GM12872 (cell line): Measurements from ENCODE around the gene NEUROD4.
A peak's percentile ranks its signal among the peaks of the same experiment; 100 is the strongest.

ENCODE experiments used
- TF ChIP-seq, protein P1 (sequence below): IDR thresholded peaks from 3 replicates; pipeline ENCODE4 v1.5.1; 2011; ENCODE audit warnings: low read depth, mild to moderate bottlenecking, low read length, moderate library complexity; ENCODE audit not compliant: insufficient read depth

Gene NEUROD4

DNA sequence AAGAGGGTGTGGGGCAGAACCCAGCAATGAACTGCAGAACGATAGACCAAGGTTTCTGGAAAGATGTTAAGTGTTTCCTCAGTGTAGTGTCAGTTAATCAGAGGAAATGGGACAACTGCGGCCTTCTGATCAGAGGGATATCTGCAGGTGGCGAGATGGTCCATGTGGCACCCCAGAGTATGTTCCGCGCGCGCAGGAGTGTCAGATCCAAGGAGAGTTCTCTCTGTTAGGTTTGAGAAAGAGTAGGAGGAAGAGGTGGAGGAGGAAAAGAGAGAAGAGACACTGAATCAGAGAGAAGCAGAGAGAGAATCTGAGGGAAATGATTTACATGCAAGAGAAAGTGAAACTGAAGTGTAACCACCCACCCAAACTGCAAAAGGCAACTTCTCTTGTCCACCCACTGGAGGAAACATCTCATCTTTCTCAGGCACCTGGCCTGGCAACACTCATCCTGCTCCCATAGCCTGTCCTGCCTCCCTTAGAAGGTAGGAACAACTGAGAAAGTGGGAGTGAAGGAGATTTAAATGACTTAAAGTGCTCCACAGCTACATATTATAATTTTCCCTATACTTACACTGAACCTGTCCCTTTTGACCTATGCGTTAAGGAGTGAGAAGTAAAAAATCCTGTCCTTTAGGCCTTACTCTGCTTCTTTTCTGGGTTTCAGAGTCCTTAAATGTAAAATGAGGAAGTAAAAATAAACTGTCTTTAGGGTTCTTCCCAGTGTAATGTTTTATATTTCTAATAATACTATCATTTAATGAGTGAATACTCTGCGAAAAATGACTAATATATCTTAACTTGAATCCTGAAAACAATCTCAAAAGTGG is 28.4 kb upstream of the NEUROD4 start:
- TF ChIP-seq, protein P1, sequence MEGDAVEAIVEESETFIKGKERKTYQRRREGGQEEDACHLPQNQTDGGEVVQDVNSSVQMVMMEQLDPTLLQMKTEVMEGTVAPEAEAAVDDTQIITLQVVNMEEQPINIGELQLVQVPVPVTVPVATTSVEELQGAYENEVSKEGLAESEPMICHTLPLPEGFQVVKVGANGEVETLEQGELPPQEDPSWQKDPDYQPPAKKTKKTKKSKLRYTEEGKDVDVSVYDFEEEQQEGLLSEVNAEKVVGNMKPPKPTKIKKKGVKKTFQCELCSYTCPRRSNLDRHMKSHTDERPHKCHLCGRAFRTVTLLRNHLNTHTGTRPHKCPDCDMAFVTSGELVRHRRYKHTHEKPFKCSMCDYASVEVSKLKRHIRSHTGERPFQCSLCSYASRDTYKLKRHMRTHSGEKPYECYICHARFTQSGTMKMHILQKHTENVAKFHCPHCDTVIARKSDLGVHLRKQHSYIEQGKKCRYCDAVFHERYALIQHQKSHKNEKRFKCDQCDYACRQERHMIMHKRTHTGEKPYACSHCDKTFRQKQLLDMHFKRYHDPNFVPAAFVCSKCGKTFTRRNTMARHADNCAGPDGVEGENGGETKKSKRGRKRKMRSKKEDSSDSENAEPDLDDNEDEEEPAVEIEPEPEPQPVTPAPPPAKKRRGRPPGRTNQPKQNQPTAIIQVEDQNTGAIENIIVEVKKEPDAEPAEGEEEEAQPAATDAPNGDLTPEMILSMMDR = no peak

DNA sequence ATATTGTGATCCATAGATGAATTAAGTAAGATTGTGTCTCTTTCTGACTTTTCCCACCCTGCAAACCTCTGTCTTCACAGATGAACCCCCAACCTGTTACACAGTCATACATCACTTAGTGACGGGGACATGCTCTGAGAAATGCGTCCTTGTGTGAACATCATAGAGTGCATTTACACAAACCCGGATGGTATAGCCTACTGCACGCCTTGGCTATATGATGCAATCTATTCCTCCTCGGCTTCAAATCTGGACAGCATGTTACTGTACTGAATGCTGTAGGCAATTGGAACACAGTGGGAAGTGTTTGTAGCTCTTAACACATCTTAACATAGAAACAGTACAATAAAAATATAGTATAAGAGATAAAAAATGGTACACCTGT is 27.8 kb upstream of the NEUROD4 start:
- TF ChIP-seq, protein P1 = no peak

DNA sequence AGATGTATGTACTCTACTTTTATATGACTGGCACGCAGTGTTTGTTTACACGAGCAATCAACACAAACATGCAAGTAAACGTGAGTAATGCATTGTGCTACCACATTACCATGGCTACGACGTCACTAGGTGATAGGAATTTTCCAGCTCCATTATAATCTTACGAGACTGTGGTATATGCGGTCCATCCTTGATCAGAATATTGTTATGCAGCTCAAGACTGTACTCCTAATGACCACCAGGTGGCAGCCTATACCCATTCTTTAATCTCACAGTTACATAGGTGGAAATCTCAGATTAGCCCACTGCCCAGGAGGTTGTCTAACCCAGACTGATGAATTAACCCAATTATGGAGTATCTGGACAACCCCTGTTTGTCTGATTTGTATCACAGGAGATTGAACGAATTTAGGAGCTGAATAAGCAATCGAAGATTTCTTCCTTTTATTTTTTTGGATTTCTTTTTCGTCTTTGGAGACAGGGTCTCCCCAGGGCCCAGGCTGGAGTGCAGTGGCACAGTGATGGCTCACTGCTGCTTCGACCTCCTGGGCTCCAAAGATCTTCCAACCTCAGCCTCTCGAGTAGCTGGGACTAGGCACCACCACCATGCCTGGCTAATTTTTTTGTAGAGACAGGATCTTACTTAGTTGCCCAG is 26.5 kb upstream of the NEUROD4 start:
- TF ChIP-seq, protein P1 = peak; percentile 71

DNA sequence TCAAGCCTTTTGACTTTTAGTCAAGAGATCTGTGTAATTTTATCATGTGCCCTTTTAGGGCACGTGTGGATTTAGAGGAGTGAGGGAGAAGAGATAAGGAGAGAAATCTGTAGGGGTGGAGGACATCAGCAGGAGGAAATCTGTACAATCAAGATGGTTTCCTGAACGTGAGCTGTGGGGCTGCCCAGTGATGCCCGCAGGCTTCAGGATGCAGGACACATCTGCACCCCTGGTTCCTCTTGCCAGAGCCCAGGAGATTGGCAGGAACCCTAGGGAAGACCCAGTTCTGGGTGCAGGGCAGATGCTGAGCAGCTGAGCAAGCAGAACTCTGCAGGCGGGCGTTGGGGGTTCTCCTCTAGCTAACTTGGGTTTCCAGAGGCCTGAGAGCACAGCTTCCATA is 23.6 kb upstream of the NEUROD4 start:
- TF ChIP-seq, protein P1 = no peak

DNA sequence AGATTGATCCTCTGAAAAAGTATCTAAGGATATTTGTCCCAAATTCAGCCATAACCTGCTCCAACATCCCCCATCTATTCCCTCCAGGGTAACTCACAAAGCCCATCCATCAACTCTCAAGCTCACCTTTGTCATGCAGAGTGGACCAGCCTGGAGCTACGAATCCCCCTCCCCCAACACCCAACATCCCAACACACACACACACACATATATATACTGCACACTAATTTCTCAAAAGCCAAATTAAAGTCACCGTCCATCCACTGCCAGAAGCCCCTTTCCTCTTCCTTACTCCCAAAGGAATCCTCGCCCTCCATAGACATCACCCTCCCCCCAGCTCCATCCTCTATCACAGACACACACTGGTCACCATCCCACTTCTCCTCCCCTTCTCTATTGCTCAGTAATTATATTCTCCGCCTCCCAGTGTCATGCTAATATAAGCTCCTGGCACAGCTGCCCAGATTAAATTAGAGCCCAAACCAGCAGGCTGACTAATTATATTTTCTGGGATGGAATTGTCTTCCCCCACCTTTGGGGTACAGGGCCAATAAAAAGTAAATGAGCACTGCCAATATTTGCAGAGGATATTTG is 21.7 kb upstream of the NEUROD4 start:
- TF ChIP-seq, protein P1 = no peak

DNA sequence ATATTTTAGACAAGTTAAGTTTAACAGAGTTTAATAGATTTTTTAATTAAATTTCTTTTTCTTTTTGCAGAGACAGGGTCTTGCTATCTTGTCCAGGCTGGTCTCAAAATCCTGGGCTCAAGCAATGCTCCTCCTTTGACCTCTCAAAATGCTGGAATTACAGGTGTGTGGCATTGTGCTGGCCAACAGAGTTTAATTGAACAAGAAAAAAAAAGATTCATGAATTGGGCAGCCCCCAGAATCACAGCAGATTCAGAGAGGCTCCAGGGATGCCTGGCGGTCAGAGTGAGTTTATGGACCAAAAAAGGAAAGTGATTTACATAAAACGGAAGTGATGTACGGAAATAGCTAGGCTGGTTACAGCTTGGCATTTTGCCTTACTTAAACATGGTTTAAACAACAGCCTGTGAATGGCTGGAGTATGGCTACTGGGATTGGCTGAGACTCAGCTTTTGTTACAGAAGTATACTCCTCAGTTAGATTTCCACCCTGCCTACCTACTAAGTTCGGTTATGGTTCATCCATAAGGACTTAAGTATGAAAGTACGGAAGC is 20.7 kb upstream of the NEUROD4 start:
- TF ChIP-seq, protein P1 = no peak

DNA sequence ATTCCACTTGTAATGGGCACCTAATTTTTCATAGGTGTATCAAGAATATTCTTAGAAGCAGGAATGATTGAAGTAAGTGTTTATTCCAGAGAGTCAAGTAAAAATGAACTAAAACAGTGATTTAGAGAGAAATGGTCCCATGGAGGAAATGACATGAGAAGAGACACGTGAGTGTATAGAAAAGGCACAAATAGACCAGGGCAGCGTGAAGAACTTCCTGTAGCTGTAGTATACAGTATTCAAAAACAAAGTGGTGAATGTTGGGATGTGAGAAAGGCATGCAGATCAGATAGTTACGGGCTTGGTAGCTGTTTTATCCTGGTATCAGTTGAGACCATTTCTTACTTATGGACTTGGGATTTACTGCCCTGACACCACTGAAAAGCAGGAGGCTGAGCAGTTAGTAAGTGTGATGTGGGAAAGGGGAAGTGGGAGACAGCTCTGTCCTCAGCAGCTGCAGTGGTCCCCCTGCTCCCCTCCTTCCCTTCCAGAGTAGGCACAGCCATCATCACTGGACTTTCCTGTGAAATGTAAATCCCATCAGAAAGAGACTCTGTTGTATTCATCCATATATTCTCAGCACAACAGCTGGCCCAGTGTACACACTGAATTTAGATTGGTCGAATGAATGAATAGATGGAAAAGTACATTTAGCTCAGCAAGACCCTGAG is 18.4 kb upstream of the NEUROD4 start:
- TF ChIP-seq, protein P1 = no peak
